Skeletal muscle tissue (tissue), 4 donors: ENCODE results near the gene SMIM13. TPM values are rescaled to one million over a fixed set of nuclear protein-coding genes. Genes with fewer than 3 reads are reported as not detected.

Experiments
- H3K27ac ChIP-seq: one replicate; pipeline ENCODE4 v1.7.0; 2013; ENCODE audit warnings: mild to moderate bottlenecking, low read depth, low read length, inconsistent platforms
- H3K27me3 ChIP-seq, 3 donors: one replicate each; pipeline ENCODE4 v1.7.0; 2013; ENCODE audit warnings: low read length in 3 of 3; ENCODE audit not compliant: control insufficient read depth in 3 of 3, insufficient read depth in 3 of 3
- H3K36me3 ChIP-seq, 3 donors: one replicate each; pipeline ENCODE4 v1.7.0; 2013; ENCODE audit warnings: low read length in 3 of 3; ENCODE audit not compliant: control insufficient read depth in 3 of 3, insufficient read depth in 3 of 3
- H3K4me1 ChIP-seq, 3 donors: one replicate each; pipeline ENCODE4 v1.7.0; 2013; ENCODE audit warnings: low read length in 3 of 3, mild to moderate bottlenecking in 3 of 3; ENCODE audit not compliant: control insufficient read depth in 3 of 3, insufficient read depth in 3 of 3
- H3K4me3 ChIP-seq, 3 donors: one replicate each; pipeline ENCODE4 v1.7.0; 2013; ENCODE audit warnings: low read length in 3 of 3
- H3K9ac ChIP-seq, 3 donors: one replicate each; pipeline ENCODE4 v1.7.0; 2013; ENCODE audit warnings: low read length in 3 of 3, mild to moderate bottlenecking in 3 of 3, moderate library complexity in 2 of 3, low read depth in 1 of 3
- H3K9me3 ChIP-seq, 3 donors: one replicate each; pipeline ENCODE4 v1.7.0; 2013; ENCODE audit warnings: low read length in 3 of 3; ENCODE audit not compliant: control insufficient read depth in 3 of 3
- total RNA-seq: library from RNA; depleted of rRNA; stranded (reverse); fragments of >200 nt; gene quantifications from one replicate; pipeline ENCODE4 v1.2.3, GENCODE V29; 2014
- donor health status: Osteomylitis.

Gene SMIM13
- total RNA-seq, 1 donor from 2014 or later, result 7.8 TPM

DNA sequence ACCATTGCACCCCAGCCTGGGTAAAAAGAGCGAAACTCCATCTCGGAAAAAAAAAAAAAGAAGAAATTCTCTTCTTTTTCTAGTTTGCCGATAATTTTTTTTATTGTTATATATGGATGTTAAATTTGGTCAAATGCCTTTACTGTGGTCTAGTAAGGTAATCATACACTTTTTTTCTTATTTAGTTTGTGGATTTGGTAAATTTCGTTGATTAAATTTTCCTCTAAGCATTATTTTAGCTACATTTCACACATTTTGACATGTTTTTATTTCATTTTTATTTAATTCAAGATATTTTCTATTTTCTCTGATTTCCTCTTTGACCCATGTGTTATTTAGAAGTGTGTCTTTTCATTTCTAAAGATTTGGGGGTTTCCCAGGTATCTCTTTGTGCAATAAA lies 31.6 kb upstream of the SMIM13 start:
- H3K9ac ChIP-seq, result no peak overlapping the region
- H3K27ac ChIP-seq, result no peak overlapping the region
- H3K9me3 ChIP-seq, result no peaks in the 10 kb centered on the region
- H3K4me3 ChIP-seq, result no peak overlapping the region
- no peaks in the 10 kb centered on the region for H3K27me3 ChIP-seq
- H3K36me3 ChIP-seq, result no peaks in the 10 kb centered on the region
- no peaks in the 10 kb centered on the region for H3K4me1 ChIP-seq

DNA sequence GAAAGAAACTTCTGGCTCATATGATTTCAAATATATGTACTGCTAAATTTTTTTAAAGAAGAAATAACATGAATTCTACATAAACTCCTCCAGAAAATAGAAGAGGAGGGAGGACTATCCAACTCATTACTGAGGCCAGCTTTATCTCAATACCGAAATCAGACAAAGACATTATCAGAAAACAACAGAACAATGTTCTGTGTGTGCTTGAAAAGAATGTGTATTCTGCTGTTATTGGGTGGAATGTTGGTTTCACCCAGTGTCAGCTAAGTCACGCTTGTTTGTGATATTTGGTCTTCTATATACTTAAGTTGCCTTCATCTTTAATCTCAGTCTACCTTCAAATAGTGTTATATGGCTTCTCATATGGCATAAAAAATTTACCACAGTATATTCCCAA lies 30.9 kb upstream of the SMIM13 start:
- H3K9me3 ChIP-seq, result no peaks in the 10 kb centered on the region
- no peaks in the 10 kb centered on the region for H3K36me3 ChIP-seq
- no peaks in the 10 kb centered on the region for H3K4me1 ChIP-seq
- H3K27me3 ChIP-seq, result no peaks in the 10 kb centered on the region
- H3K4me3 ChIP-seq, result no peak overlapping the region
- H3K9ac ChIP-seq, result no peak overlapping the region
- no peak overlapping the region for H3K27ac ChIP-seq

DNA sequence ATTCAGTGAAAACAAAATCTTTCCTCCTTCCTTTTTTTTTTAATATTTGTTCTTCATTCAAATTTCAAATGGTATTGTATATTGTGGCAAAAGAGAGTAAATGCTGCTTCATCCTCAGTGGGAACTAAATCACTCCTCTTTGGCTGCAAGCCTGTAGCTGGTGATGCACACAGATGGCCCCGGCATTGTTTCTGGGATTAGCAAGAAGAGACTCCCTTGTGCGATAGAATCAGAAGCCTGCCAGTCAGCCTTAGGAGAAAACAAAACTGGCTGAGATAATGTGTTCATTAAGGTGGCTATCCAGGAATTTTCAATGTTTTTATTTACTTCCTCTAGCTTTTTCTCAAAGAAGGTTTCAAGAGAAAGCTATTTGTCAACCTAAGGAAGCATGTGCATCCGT lies 28.8 kb upstream of the SMIM13 start:
- Histone ChIP-seq H3K9me3 (no peaks in the 10 kb centered on the region), H3K4me1 (no peaks in the 10 kb centered on the region), H3K4me3 (no peak overlapping the region), H3K27me3 (no peaks in the 10 kb centered on the region), H3K36me3 (no peaks in the 10 kb centered on the region), H3K27ac (no peak overlapping the region), H3K9ac (no peak overlapping the region)

DNA sequence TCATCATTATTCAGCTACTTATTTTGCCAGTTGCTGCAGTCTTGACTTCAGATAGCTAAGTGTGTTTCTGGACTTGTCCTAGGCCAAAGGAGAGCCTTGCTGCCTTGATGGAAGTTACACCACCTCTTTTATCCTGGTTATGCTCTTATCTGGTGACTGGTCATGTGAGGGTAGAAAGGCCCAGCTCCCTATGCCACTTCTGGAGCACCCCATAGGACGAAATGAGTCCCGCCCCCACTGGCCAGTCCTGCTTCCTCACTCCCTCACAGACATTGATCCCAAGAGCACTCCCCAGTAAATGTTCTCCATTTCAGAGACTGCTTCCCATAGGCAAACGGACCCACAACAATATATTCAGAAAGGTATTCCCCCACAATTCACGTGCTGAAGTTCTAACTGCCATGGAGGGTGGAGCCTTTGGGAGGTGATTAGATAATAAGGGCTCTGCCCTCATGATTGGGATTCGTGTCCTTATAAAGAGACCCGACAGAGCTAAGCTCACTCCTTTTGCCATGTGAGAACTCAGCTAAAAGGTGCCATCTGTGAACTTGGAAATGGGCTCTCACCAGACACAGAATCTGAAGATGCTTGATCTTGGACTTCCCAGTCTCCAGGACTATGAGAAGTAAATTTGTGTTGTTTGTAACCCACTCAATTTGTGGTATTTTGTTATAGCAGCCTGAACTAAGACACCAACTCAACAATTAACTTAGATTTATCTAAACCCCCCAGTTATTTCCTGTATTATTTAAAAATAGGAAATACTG lies 28.0 kb upstream of the SMIM13 start:
- no peaks in the 10 kb centered on the region for H3K27me3 ChIP-seq
- H3K36me3 ChIP-seq, result no peaks in the 10 kb centered on the region
- H3K4me3 ChIP-seq, result no peak overlapping the region
- no peak overlapping the region for H3K9ac ChIP-seq
- H3K27ac ChIP-seq, result no peak overlapping the region
- H3K9me3 ChIP-seq, result no peaks in the 10 kb centered on the region
- no peaks in the 10 kb centered on the region for H3K4me1 ChIP-seq

DNA sequence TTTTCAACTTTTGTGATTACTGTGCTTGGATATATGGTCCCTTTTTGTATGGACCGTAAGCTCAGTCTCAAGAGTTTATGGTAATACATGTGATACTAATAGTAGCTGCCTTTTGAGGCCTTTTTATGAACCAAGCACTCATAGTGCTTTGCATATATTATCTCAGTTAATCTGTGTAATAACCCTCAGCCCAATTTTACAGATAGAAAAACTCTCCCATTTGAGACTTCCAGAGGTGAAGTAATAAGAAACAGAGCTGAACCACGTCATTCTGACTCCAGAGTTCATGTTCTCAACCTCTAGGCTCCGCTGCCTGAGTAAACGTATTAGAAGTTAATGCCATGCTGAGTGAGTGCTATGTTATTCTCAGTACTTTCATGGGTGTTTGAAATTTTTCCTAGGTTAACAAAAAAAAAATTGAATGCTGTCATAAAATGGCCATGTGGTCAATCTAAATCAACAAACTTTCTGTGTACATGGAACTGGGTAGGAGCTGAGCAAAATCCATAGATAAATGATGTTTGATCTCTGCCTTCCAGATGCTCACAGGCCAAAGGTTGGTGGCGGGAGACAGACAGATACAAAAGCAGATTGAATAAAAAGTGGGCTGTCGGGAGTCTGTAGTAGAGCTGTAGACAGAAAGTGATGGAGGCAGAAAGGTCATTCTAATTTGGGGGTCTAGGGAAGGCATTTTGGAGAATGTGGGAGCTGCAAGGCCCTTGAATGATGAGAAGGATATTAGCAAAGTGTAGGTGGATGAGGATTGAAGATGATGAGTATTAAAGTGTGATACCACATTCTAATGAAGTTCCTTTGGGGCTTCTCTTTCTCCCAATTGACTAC lies 26.9 kb upstream of the SMIM13 start:
- Histone ChIP-seq H3K4me1 (no peaks in the 10 kb centered on the region), H3K27me3 (no peaks in the 10 kb centered on the region)

DNA sequence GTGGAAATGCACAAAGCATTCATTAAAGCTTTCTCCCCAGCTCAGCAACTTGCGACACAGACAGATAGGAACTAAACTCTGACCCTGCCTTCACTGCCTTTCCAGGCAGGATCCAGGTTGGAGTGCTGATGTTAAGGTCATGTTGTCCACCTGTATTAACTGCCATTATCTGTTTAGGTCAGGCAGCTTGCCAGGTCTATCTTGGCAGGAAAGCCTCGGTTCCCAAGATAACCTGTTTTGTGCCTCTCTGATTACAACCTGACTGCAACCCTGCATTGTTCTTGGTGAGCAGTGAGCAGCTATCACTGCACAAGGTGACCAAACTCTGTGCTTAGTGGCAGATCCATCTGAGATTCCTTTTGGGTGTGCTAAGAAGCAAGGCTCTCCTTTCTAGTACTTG lies 26.3 kb upstream of the SMIM13 start:
- H3K4me1 ChIP-seq, result no peaks in the 10 kb centered on the region
- H3K4me3 ChIP-seq, result no peak overlapping the region
- H3K27ac ChIP-seq, result no peak overlapping the region
- no peaks in the 10 kb centered on the region for H3K9me3 ChIP-seq
- H3K9ac ChIP-seq, result no peak overlapping the region
- H3K27me3 ChIP-seq, result no peaks in the 10 kb centered on the region
- H3K36me3 ChIP-seq, result no peaks in the 10 kb centered on the region

More for the DNA sequence above, 26.9 kb upstream of the SMIM13 start:
- Histone ChIP-seq H3K27ac (no peak overlapping the region), H3K9ac (no peak overlapping the region), H3K9me3 (no peaks in the 10 kb centered on the region), H3K36me3 (no peaks in the 10 kb centered on the region), H3K4me3 (no peak overlapping the region)

DNA sequence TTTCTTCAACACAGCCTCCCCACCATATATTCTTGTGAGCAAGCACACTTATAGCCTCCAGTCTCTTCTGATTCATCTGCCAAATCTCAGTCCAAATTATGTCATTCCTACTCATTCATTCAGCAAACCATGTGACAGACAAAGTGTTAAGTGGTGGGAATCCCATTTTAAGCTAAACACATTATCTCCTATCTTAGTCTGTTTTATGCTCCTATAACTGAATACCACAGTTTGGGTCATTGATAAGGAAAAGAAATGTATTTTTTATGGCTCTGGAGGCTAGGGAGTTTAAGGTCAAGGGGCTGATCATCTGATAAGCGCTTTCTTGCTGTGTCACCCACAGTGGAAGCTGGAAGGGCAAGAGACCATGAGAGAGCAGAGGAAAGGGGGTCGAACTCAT lies 23.9 kb upstream of the SMIM13 start:
- no peaks in the 10 kb centered on the region for H3K4me1 ChIP-seq
- H3K36me3 ChIP-seq, result no peaks in the 10 kb centered on the region
- H3K27me3 ChIP-seq, result no peaks in the 10 kb centered on the region
- no peaks in the 10 kb centered on the region for H3K9me3 ChIP-seq
- H3K9ac ChIP-seq, result no peak overlapping the region
- H3K27ac ChIP-seq, result no peak overlapping the region
- no peak overlapping the region for H3K4me3 ChIP-seq

DNA sequence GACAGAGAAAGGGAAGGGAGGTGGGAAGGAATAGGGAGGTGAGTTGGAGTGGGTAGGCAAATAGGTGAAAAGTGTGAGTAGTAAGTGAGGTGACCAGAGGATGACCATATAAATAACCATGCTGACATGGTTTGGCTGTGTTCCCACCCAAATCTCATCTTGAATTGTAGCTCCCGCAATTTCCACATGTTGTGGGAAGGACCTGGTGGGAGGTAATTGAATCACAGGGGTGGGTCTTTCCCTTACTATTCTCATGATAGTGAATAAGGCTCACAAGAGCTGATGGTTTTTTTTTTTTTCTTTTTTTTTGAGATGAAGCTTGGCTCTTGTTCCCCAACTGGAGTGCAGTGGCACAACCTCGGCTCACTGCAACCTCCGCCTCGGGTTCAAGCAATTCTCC lies 21.5 kb upstream of the SMIM13 start:
- no peaks in the 10 kb centered on the region for H3K4me1 ChIP-seq
- no peak overlapping the region for H3K4me3 ChIP-seq
- no peak overlapping the region for H3K27ac ChIP-seq
- no peaks in the 10 kb centered on the region for H3K27me3 ChIP-seq
- H3K9ac ChIP-seq, result no peak overlapping the region
- H3K9me3 ChIP-seq, result no peaks in the 10 kb centered on the region
- no peaks in the 10 kb centered on the region for H3K36me3 ChIP-seq

DNA sequence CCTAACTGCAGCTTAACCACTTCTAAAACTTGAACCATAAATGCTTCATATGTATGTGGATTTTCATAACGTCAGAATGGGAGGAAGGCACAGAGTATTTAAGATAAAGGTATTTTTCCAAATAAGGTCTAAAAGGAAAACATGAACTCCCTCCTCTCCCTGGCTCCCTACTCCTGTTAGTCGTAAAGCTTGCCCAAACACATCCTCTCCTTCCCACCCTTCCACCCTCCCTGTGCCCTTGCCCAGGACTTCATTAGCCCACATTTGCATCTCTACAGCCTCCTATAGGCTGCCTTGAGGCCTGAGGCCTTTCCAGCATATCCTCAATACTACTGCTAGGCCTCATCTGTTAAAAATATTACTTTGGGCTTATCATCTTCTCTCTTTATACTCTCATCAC lies 17.1 kb upstream of the SMIM13 start:
- Histone ChIP-seq H3K27ac (no peak overlapping the region), H3K9me3 (no peaks in the 10 kb centered on the region), H3K36me3 (no peaks in the 10 kb centered on the region), H3K4me1 (no peaks in the 10 kb centered on the region), H3K4me3 (no peak overlapping the region), H3K27me3 (no peaks in the 10 kb centered on the region), H3K9ac (no peak overlapping the region)

DNA sequence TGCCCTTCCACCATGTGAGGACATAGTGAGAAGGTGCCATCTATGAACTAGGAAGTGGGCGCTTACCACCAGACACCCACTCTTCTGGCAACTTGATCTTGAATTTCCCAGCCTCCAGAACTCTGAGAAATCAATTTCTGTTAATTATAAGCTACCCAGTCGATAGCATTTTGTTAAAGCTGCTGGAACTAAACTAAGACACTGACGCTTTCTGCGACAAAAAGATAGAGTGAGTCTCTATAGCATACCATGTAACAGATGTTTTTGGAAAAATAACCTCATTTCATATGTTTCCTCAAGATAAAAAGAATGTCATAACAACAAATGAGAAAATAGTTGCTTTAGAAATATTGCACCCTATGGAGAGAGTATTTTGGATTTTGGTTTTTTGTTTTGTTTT lies 15.4 kb upstream of the SMIM13 start:
- no peak overlapping the region for H3K9ac ChIP-seq
- no peaks in the 10 kb centered on the region for H3K9me3 ChIP-seq
- H3K4me1 ChIP-seq, result no peaks in the 10 kb centered on the region
- no peak overlapping the region for H3K27ac ChIP-seq
- no peaks in the 10 kb centered on the region for H3K36me3 ChIP-seq
- no peaks in the 10 kb centered on the region for H3K27me3 ChIP-seq
- H3K4me3 ChIP-seq, result no peak overlapping the region
